ENCODE results near the gene TTC23.

Gene TTC23

GRCh38 chr15:99165020-99165790 lies 84.2 kb downstream of the TTC23 start:
- Histone ChIP-seq H3F3A (ENCODE audit: insufficient read depth, low read length) (peaks cover 11% of the 10 kb centered on the region; the same call in 1 of the 2 replicates), H3K79me2 (ENCODE audit: low read length) (no peaks in the 10 kb centered on the region), H3K4me1 (ENCODE audit: low read length) (peaks cover 16% of the 10 kb centered on the region), H3K4me2 (ENCODE audit: low read depth, low read length) (no peak overlapping the region), H3K36me3 (replicated peaks; ENCODE audit: insufficient read depth, low read length) (no peaks in the 10 kb centered on the region), H3K9me2 (replicated peaks; ENCODE audit: insufficient read depth, low read length) (no peaks in the 10 kb centered on the region), H3K9me3 (replicated peaks; ENCODE audit: insufficient read depth, low read length) (no peaks in the 10 kb centered on the region), H3K9ac (ENCODE audit: low read length) (no peak overlapping the region), H3K27ac (ENCODE audit: low read length) (no peak overlapping the region), H4K20me1 (ENCODE audit: insufficient read depth, low read length) (no peaks in the 10 kb centered on the region), H3K27me3 (replicated peaks; ENCODE audit: insufficient read depth, low read length) (no peaks in the 10 kb centered on the region), H2AFZ (ENCODE audit: low read length) (no peak overlapping the region), H3K4me3 (ENCODE audit: low read length) (no peak overlapping the region)
- TF ChIP-seq EZH2 (optimal IDR thresholded peaks at IDR 0.05; ENCODE audit: low read depth, low read length) (no peak), EZH2phosphoT487 (IDR thresholded peaks at IDR 0.05; ENCODE audit: low read length) (no peak)
- TF ChIP-seq, protein P1, sequence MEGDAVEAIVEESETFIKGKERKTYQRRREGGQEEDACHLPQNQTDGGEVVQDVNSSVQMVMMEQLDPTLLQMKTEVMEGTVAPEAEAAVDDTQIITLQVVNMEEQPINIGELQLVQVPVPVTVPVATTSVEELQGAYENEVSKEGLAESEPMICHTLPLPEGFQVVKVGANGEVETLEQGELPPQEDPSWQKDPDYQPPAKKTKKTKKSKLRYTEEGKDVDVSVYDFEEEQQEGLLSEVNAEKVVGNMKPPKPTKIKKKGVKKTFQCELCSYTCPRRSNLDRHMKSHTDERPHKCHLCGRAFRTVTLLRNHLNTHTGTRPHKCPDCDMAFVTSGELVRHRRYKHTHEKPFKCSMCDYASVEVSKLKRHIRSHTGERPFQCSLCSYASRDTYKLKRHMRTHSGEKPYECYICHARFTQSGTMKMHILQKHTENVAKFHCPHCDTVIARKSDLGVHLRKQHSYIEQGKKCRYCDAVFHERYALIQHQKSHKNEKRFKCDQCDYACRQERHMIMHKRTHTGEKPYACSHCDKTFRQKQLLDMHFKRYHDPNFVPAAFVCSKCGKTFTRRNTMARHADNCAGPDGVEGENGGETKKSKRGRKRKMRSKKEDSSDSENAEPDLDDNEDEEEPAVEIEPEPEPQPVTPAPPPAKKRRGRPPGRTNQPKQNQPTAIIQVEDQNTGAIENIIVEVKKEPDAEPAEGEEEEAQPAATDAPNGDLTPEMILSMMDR (IDR thresholded peaks at IDR 0.05; ENCODE audit: low read length) = no peak
- no peak for DNase-seq

- Histone ChIP-seq H3K9ac (ENCODE audit: low read length) (no peak overlapping the region), H3K9me3 (replicated peaks; ENCODE audit: insufficient read depth, low read length) (no peaks in the 10 kb centered on the region), H3K27me3 (replicated peaks; ENCODE audit: insufficient read depth, low read length) (no peaks in the 10 kb centered on the region), H3K27ac (ENCODE audit: low read length) (peak overlapping the region; percentile 27; the same call in 1 of the 2 replicates), H3K9me2 (replicated peaks; ENCODE audit: insufficient read depth, low read length) (no peaks in the 10 kb centered on the region), H3K79me2 (ENCODE audit: low read length) (no peaks in the 10 kb centered on the region), H3K4me2 (ENCODE audit: low read depth, low read length) (no peak overlapping the region), H2AFZ (ENCODE audit: low read length) (no peak overlapping the region), H3K4me3 (ENCODE audit: low read length) (no peak overlapping the region), H4K20me1 (ENCODE audit: insufficient read depth, low read length) (no peaks in the 10 kb centered on the region), H3K4me1 (ENCODE audit: low read length) (peaks cover 16% of the 10 kb centered on the region), H3K36me3 (replicated peaks; ENCODE audit: insufficient read depth, low read length) (no peaks in the 10 kb centered on the region), H3F3A (ENCODE audit: insufficient read depth, low read length) (peaks cover 11% of the 10 kb centered on the region; the same call in 1 of the 2 replicates)
- DNase-seq = no peak
- no peak for TF ChIP-seq EZH2 (optimal IDR thresholded peaks at IDR 0.05; ENCODE audit: low read depth, low read length)
- TF ChIP-seq EZH2phosphoT487 (IDR thresholded peaks at IDR 0.05; ENCODE audit: low read length) = no peak
- TF ChIP-seq, protein P1 (IDR thresholded peaks at IDR 0.05; ENCODE audit: low read length) = no peak
Observed at GRCh38 chr15:99164119-99164518, 85.3 kb downstream of the TTC23 start.

DNA sequence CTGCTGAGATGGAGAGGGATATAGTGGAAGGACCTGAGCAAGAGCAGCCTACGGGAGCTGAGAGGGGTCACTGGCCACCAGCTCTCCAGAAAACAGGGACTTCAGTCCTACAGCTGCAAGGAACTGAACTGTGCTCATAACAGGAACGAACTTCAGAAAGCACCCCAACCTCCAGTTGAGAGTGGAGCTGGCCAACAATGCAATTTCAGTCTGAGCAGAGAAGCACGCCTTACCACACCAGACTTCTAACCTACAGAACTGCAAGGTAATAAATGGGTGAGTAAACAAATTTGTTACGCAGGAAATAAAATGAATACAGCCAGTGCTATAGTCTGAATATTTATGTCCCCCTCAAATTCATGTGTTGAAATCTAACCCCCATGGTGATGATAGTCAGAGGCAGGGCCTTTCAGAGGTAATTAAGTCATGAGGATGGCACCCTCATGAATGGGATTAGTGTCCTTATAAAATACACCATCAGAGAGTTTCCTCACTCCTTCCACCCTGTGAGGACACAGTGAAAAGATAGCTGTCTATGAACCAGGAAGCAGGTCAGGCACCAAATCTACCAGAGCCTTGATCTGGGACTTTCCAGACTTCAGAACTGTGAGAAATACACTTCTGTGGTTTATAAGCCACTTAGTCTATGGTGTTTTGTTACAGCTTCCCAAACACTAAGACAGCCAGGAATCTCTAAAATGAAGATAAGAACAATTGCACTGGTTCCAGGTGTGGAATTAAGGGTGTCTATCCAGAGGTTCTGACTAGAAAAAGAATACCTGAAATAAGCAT lies 85.9 kb downstream of the TTC23 start:
- peak; percentile 44 for DNase-seq
- H3K4me2 ChIP-seq (ENCODE audit: low read depth, low read length) = no peak overlapping the region
- no peaks in the 10 kb centered on the region for H3K79me2 ChIP-seq (ENCODE audit: low read length)
- TF ChIP-seq EZH2phosphoT487 (IDR thresholded peaks at IDR 0.05; ENCODE audit: low read length) (no peak), EZH2 (optimal IDR thresholded peaks at IDR 0.05; ENCODE audit: low read depth, low read length) (no peak)
- TF ChIP-seq, protein P1 (IDR thresholded peaks at IDR 0.05; ENCODE audit: low read length) = no peak
- H3F3A ChIP-seq (ENCODE audit: insufficient read depth, low read length) = peaks cover 11% of the 10 kb centered on the region; the same call in 1 of the 2 replicates
- no peaks in the 10 kb centered on the region for H3K9me3 ChIP-seq (replicated peaks; ENCODE audit: insufficient read depth, low read length)
- H3K9me2 ChIP-seq (replicated peaks; ENCODE audit: insufficient read depth, low read length) = no peaks in the 10 kb centered on the region
- no peaks in the 10 kb centered on the region for H4K20me1 ChIP-seq (ENCODE audit: insufficient read depth, low read length)
- peaks cover 16% of the 10 kb centered on the region for H3K4me1 ChIP-seq (ENCODE audit: low read length)
- no peak overlapping the region for H3K9ac ChIP-seq (ENCODE audit: low read length)
- no peaks in the 10 kb centered on the region for H3K27me3 ChIP-seq (replicated peaks; ENCODE audit: insufficient read depth, low read length)
- no peaks in the 10 kb centered on the region for H3K36me3 ChIP-seq (replicated peaks; ENCODE audit: insufficient read depth, low read length)
- H3K27ac ChIP-seq (ENCODE audit: low read length) = peak overlapping the region; percentile 27; the same call in 1 of the 2 replicates
- no peak overlapping the region for H3K4me3 ChIP-seq (ENCODE audit: low read length)
- peak overlapping the region; percentile 44 for H2AFZ ChIP-seq (ENCODE audit: low read length)

Data from MM.1S (cell line).